HepG2 (cell line): ENCODE results near the gene ITGB8. TPM values are rescaled to one million over a fixed set of nuclear protein-coding genes. Genes with fewer than 3 reads are reported as not detected.

ENCODE experiments used
- polyA plus RNA-seq, 8 experiments: library from polyadenylated mRNA; depleted of rRNA in 3 of 8; stranded (reverse) in 7 of 8; unstranded in 1 of 8; fragments of >200 nt; fragmentation: Illumina TruSeq in 4 of 8; extraction: Trizol in 4 of 8; gene quantifications; 2 replicates each; pipeline versions ENCODE4 v1.2.1 to v1.2.3, GENCODE V29; 2011 to 2016; ENCODE audit warnings: low read depth in 4 of 8, missing spikeins in 1 of 8, mixed read lengths in 1 of 8; ENCODE audit not compliant: insufficient read depth in 1 of 8
- small RNA-seq, 3 experiments: library from RNA; depleted of rRNA; stranded (forward); fragments of <200 nt; gene quantifications; one replicate each; pipeline ENCODE3, GENCODE V24; 2012; ENCODE audit warnings: low read depth in 2 of 3, low replicate concordance in 1 of 3; ENCODE audit not compliant: insufficient read length in 3 of 3, insufficient read depth in 2 of 3
- total RNA-seq, 5 experiments: library from RNA; depleted of rRNA; stranded (reverse); fragments of >200 nt; fragmentation: Illumina TruSeq; extraction: Trizol; gene quantifications; 2 replicates each; pipeline ENCODE4 v1.2.3, GENCODE V29; 2016; ENCODE audit warnings: low read depth in 1 of 5

ITGB8 gene
- total and polyA plus RNA-seq, 2 of the 13 experiments (the other 11 are each of a cell fraction or from before 2014, with no cell fraction given): 0.01 TPM; not detected in 1

Small RNAs within 50 kb of the gene (small RNA-seq; reads per million reads assigned to genes)
- gene RF00275: 0 reads per million in 3 experiments

Other genes starting within 250 kb of the ITGB8 start
- 0.04 TPM in 1 of 2 replicates, not detected in the other for gene MACC1, start 113.5 kb upstream of the ITGB8 start, total RNA-seq (2016; rRNA removed; fragmentation: Illumina TruSeq; extraction: Trizol)
- gene MACC1, start 113.5 kb upstream of the ITGB8 start, polyA plus RNA-seq (2011; rRNA removed): 0.01 TPM in 1 of 2 replicates, not detected in the other